NCI-H1694 treated with DMSO at 0.1 percent for 48 hours (cell line): ENCODE measurements around the gene KIF16B.

Experiments
- DNase-seq: peaks from one replicate; lab custom pipeline; 2025; lab: John Stamatoyannopoulos, UW

The KIF16B gene

DNA sequence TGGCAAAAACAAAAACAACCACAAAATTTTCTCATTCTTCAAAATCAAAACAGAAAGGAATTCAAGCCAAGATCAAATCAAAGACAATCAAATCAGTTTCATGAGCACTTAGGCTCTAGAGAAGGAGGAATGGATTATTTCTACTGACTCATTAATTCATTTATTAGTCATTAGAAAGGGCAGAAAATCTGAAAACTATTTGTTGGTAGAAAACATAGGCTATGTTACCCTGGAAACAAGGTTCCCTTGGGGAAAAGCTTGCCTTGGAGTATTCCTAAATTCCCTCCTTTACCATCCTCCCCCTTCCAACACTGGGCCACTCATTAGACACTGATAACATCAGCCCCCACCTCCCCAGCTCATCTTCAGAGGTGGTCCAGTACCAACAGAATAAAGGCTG, 17.5 kb downstream of the KIF16B start:
- no peak for DNase-seq

GRCh38 chr20:16554766-16555543, 18.3 kb downstream of the KIF16B start:
- no peak for DNase-seq

- no peak for DNase-seq
Observed at GRCh38 chr20:16553684-16554083, 19.6 kb downstream of the KIF16B start.

GRCh38 chr20:16553101-16553500, 20.1 kb downstream of the KIF16B start:
- DNase-seq, result no peak

DNA sequence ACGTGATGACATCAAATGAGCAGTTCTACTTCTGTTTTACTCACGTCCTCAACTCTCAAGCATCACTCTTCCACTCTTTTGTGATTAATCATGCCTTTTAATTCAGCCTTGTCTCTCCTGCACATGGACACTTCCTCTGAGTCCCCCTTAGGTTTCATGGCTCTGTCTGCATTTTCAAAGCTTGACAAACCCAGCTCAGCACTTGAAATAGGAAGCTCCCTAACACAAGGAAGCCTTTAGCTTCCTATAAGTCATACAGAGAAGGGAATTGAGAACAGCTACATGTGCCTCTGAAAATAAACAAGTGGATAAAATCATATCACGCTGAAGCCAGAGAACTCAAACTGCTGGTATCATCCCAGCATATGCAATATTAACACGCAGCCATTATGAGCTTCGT, 21.2 kb downstream of the KIF16B start:
- no peak for DNase-seq

- no peak for DNase-seq
Observed at GRCh38 chr20:16551607-16552006, 21.6 kb downstream of the KIF16B start.

DNA sequence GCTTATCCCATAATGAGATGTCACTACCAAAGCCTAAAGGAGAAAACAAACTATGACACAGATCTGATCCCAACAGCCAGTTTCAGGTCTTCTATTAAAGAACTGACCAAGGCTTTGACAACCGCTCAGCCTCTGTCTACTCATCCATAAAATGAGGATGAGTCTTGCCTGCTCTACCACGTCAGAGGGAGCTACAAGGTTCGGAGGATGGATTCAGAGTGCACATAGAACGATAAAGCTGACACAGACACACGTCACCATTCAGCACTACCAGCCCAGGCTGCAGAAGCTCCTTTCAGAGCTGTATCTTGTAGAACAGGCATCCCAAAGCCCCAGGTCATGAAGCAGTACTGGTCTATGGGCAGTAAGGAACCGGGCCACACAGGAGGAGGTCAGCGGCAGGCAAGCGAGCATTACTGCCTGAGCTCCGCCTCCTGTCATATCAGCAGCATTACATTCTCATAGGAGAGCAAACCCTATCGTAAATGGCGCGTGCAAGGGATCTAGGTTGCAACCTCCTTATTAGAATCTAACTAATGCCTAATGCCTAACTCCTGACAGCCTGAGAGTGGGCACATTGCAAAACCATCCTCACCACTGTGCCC, 25.1 kb downstream of the KIF16B start:
- no peak for DNase-seq

GRCh38 chr20:16544949-16545348, 28.3 kb downstream of the KIF16B start:
- no peak for DNase-seq

DNA sequence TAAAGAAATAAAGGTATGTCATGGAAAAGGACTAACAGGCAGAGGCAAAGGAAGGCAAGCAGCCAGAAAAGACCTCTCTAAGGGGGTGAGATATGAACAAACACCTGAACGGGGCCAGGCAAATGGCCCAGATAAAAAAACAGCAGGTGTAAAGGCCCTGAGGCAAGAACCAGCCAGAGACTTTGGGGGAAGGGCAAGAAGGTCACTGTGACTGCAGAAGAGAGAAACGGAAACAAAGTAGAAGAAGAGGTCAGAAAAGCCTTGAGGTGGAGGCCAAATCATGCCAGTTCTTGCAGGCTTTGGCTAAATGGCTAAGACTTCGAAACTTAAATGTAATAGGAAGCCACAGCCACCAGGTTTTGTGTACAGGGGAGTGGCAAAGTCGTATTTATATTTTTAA, 30.8 kb downstream of the KIF16B start:
- DNase-seq, result no peak

DNA sequence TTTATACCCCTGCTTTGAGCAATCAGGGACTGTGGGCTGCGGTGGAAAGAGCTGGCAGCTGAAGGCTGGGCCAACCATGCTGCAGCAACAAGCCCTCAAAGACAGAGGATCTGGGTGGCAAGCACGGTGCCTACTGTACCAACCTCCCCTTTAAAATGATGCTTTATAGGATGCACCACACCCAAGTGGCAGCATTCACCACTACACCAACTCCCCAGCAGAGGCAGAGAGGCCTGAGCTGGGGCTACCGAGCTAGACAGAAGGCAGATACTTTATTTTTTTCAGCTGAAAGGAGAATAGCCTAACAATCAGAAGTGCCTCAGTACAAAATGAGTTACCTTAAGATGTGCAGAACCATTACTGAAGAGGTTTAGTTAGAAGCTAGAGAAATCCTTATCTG, 31.4 kb downstream of the KIF16B start:
- no peak for DNase-seq

- no peak for DNase-seq
Observed at GRCh38 chr20:16541226-16541625, 32.0 kb downstream of the KIF16B start.

- DNase-seq, result no peak
Observed at GRCh38 chr20:16539280-16540021, 33.8 kb downstream of the KIF16B start.

- no peak for DNase-seq
Observed at GRCh38 chr20:16538779-16539178, 34.5 kb downstream of the KIF16B start.

GRCh38 chr20:16537918-16538317, 35.3 kb downstream of the KIF16B start:
- DNase-seq, result no peak

- no peak for DNase-seq
Observed at GRCh38 chr20:16537025-16537665, 36.1 kb downstream of the KIF16B start.

GRCh38 chr20:16535277-16535676, 38.0 kb downstream of the KIF16B start:
- no peak for DNase-seq

DNA sequence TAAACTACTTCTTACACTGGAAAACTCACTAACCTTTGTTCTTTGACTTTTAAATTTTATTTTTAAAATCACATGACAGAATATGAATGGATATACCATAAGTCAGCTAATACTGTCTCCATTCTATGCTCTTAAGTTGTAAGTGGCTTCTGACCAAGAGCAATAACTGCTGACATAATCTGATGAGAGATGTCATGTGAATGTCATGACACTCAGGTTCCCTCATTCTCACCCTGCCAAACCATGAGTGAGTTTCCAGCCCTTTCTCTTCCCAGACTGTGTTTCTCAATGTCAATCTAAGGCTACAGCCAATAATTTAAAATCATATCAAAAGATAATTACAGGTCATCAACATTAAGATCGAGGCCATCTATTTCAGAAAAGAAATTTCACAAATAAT, 39.7 kb downstream of the KIF16B start:
- no peak for DNase-seq

DNA sequence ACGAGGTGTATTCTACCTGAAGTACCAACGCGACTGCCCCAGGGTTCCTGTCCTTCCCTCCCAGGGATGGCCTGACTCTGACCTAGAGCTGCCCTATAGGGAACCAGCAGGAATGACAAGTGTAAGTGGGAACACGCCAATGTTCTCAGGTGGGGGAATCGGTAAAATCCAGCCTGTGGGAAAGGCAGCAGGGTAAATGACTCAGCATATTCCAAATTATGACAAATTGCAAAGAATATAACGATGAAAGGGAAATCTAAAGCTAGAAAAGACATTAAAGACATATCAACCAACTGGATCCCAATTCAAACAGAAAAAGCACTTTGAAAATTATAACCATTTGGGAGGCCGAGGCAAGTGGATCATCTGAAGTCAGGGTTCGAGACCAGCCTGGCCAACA, 41.8 kb downstream of the KIF16B start:
- DNase-seq, result no peak

DNA sequence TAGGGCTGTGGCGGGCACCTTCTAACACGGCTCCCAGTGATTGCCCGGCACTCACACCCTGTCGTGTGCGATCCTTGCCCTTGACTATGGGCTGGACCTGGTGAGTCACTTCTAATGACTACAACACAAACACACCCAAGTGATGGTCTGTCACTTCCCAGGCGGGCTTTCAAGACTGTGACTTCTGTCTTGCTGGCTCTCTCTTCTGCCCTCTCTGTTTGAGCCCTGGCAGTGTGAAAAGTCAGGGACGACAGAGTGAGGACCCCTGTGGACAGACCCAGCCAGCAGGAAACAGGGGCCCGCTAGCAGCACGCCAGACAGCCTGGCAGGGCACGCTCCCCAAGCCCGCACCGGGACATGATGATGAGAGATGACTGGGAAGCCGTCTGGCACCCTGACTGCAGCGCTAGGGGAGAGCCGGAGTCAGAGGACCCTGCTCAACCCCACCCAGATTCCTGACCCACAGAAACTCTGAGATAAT, 43.0 kb downstream of the KIF16B start:
- no peak for DNase-seq

GRCh38 chr20:16528078-16528477, 45.2 kb downstream of the KIF16B start:
- peak; percentile 15 for DNase-seq

DNA sequence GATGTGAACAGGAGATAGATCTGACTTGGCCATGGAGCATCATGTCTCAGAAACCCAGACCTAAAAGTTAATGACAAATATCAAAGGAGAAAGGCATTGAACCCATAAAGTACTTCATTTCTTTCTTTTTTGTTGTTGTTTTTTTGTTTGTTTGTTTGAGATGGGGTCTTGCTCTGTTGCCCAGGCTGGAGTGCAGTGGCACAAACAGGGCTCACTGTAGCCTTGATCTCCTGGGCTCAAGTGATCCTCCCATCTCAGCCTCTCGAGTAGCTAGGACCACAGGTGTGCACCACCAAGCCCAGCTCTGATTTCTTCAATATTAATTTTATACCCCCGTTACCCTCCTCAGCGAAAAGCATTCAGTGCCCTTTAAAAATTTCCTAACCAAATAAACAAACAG, 45.8 kb downstream of the KIF16B start:
- DNase-seq, result no peak
